ENCODE data around the gene TNNI2.

The TNNI2 gene

DNA sequence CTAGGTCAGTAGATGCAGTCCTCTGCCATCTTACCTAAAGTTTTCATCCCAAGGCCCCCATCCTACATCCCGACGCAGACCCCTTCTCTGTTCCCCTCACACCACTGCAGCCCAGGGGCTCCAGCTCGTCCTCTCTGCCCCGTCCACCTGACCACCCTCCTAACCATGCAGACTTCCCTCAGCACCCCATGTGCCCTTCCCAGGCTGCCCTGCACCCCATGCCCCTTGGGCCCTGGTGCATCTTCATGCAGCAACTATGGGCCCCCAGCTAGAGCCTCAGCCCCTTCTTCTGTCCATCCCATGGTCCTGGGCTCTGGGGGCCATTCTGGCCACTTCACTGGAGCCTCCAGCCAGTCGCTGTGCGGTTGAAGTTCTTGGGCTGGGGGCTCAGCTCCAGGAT, 50.0 kb downstream of the TNNI2 start:
- no peak for DNase-seq
- Histone ChIP-seq H3K4me1 (ENCODE audit: control insufficient read depth, insufficient read depth, low read length, poor library complexity, severe bottlenecking) (peaks cover 47% of the 10 kb centered on the region), H3K4me3 (ENCODE audit: insufficient read depth, low read depth, low read length, poor library complexity, severe bottlenecking) (no peak overlapping the region), H3K9me3 (ENCODE audit: control insufficient read depth, low read length) (no peaks in the 10 kb centered on the region), H3K27me3 (replicated peaks; ENCODE audit: control insufficient read depth, insufficient read depth, low read length, poor library complexity, severe bottlenecking) (no peaks in the 10 kb centered on the region), H3K27ac (ENCODE audit: insufficient read depth, low read length, poor library complexity, severe bottlenecking) (peak overlapping the region; percentile 64), H3K36me3 (ENCODE audit: control insufficient read depth, insufficient read depth, low read length) (peaks cover 25% of the 10 kb centered on the region)

DNA sequence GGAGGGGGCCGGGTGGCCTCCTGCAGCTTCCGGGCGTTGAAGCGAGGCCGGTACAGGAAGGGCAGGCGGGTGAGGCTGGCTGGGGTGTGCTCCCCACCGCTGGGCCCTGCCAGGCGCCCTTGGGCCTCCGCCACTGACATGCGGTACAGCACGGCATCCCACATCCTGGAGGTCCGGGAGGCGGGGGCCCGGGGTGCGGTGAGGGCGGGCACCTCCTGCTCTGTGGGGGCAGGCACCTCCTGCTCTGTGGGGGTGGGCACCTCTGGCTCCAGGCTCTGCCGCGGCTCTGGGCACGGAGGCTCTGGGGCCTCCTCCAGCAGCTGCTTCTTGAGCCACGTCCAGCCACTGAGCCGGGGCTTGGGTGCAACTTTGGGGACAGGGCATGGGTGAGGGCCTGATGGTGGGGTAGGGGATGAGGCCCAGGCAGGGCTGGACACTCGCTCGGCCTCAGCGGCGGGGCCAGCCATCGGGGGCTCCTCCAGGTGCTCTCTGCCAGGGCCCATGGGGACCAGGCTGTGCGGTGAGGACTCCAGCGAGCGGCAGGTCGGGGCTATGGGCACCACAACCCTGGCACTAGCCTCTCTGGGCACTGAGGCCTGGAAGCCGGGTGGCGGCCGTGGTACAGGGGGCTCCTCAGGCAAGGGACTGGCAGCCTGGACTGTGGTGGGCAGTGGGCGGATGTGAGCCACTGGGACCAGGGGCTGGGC, 50.6 kb downstream of the TNNI2 start:
- no peaks in the 10 kb centered on the region for H3K27me3 ChIP-seq (replicated peaks; ENCODE audit: control insufficient read depth, insufficient read depth, low read length, poor library complexity, severe bottlenecking)
- H3K36me3 ChIP-seq (ENCODE audit: control insufficient read depth, insufficient read depth, low read length), result peaks cover 20% of the 10 kb centered on the region
- H3K4me1 ChIP-seq (ENCODE audit: control insufficient read depth, insufficient read depth, low read length, poor library complexity, severe bottlenecking), result peaks cover 47% of the 10 kb centered on the region
- DNase-seq, result peak; percentile 59 to 64 (median 62)
- H3K9me3 ChIP-seq (ENCODE audit: control insufficient read depth, low read length), result no peaks in the 10 kb centered on the region
- peak overlapping the region; percentile 64 for H3K27ac ChIP-seq (ENCODE audit: insufficient read depth, low read length, poor library complexity, severe bottlenecking)
- peak overlapping the region; percentile 41 for H3K4me3 ChIP-seq (ENCODE audit: insufficient read depth, low read depth, low read length, poor library complexity, severe bottlenecking)

DNA sequence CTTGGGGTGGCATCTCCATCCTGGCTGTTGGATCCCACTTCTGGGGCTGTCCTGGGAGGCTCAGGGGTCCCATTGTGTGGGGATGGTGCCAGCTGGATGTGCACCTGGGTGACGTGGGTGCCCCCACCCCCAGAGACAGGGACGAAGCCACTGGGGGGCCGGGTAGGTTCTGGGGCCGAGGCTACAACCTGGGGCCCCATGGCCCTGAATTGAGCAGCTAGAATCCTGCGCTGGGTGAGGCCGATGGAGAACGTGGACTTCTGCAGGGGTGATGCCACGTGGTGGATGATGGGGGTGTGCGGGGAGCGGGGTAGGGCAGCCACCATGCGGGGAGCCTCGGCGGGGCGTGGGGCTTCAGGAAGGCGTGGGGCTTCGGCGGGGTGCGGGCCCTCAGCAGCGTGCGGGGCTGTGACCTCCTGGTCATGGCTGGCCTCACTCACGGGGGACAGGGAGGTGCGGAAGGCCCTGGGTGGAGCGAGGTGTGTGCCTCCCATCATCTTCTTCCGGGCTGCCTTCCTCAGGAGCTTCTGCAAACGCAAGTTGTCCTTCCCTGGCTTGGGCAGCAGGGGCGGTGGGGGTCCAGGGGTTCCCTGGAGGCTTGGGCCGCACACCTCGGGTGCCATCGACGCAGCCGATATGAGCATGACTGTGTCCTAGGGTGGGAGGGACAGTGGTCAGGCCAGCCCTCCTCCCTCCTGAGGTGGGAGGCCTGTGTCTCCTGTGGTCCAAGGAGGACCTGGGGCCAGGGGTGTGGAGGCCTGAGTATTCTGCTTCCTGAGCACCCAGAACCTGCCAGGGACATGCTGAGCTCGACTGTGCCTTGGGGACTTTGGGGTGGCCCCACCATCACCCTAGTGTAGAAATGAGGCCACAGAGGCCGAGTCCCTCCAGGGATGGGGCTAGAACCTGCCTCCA, 51.4 kb downstream of the TNNI2 start:
- Histone ChIP-seq H3K27ac (ENCODE audit: insufficient read depth, low read length, poor library complexity, severe bottlenecking) (peak overlapping the region; percentile 64), H3K4me3 (ENCODE audit: insufficient read depth, low read depth, low read length, poor library complexity, severe bottlenecking) (peak overlapping the region; percentile 41), H3K27me3 (replicated peaks; ENCODE audit: control insufficient read depth, insufficient read depth, low read length, poor library complexity, severe bottlenecking) (no peaks in the 10 kb centered on the region), H3K4me1 (ENCODE audit: control insufficient read depth, insufficient read depth, low read length, poor library complexity, severe bottlenecking) (peaks cover 47% of the 10 kb centered on the region), H3K36me3 (ENCODE audit: control insufficient read depth, insufficient read depth, low read length) (peaks cover 11% of the 10 kb centered on the region), H3K9me3 (ENCODE audit: control insufficient read depth, low read length) (no peaks in the 10 kb centered on the region)
- no peak for DNase-seq
